ENCODE data around the gene GJD2. TPM values are rescaled to one million over a fixed set of nuclear protein-coding genes. Genes with fewer than 3 reads are reported as not detected.

The GJD2 gene
- total and polyA plus RNA-seq, 2 of the 13 experiments (the other 11 are each of a cell fraction or from before 2014, with no cell fraction given): not detected

- BruUV-seq (replicated peaks): no TSS peak
- no peak overlapping the region for H2AFZ ChIP-seq (ENCODE audit: low read length)
- H3K79me2 ChIP-seq (ENCODE audit: insufficient read depth, low read length): no peaks in the 10 kb centered on the region
- H3K4me1 ChIP-seq (ENCODE audit: insufficient read depth, low read length): no peaks in the 10 kb centered on the region
- POLR2A ChIA-PET: no interaction called here
- DNase-seq (ENCODE audit: low spot score): no peak
- 7% methylated on average over 2 of the region's 2 CpGs for WGBS (ENCODE audit: low lambda C conversion rate)
- CTCF ChIA-PET (ENCODE audit: low intra/inter-chr PET ratio, low total read pairs): no interaction called here
- H3K9me3 ChIP-seq (ENCODE audit: low read length): no peaks in the 10 kb centered on the region
- no peak overlapping the region for H3K27ac ChIP-seq (ENCODE audit: extremely low read length, insufficient read depth, low read length)
- in situ Hi-C loops (cut with HindIII; ENCODE audit: extremely low pct_ligation_motif_present, low pct_unique_long_range_greater_than_20kb) (no loop called here), intact Hi-C loops (cut with micrococcal nuclease; ENCODE audit: unreplicated experiment) (no loop called here)
- H3K27me3 ChIP-seq (ENCODE audit: control insufficient read depth in 1 of 2, insufficient read depth in 2 of 2, low read length in 2 of 2): peaks cover 3 to 7% of the 10 kb centered on the region in 2 experiments; a peak in 2 of 5 replicates
- H3K36me3 ChIP-seq (replicated peaks in 1 of 2; ENCODE audit: control insufficient read depth in 1 of 2, insufficient read depth in 2 of 2, low read length in 2 of 2): no peaks in the 10 kb centered on the region
- FAIRE-seq: no peak
- no peak for ATAC-seq
- H3K4me3 ChIP-seq (replicated peaks in 1 of 3; ENCODE audit: insufficient read depth in 1 of 3, low read depth in 2 of 3, low read length in 3 of 3): no peak overlapping the region
- H3K4me2 ChIP-seq (ENCODE audit: low read depth, low read length): no peak overlapping the region
- no peak overlapping the region for H3K9ac ChIP-seq (ENCODE audit: insufficient read depth, low read depth, low read length)
- H4K20me1 ChIP-seq (ENCODE audit: insufficient read depth, low read length): no peaks in the 10 kb centered on the region
- no peak for TF ChIP-seq DNMT1 (CRISPR knock-in tag; IDR thresholded peaks at IDR 0.05)
- TF ChIP-seq, protein P1, sequence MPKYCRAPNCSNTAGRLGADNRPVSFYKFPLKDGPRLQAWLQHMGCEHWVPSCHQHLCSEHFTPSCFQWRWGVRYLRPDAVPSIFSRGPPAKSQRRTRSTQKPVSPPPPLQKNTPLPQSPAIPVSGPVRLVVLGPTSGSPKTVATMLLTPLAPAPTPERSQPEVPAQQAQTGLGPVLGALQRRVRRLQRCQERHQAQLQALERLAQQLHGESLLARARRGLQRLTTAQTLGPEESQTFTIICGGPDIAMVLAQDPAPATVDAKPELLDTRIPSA (CRISPR knock-in tag; IDR thresholded peaks at IDR 0.05; ENCODE audit: borderline replicate concordance): no peak
- no peak for TF ChIP-seq ZNF33B (CRISPR knock-in tag; IDR thresholded peaks at IDR 0.05)
- no peak for TF ChIP-seq KDM5B (CRISPR knock-in tag; IDR thresholded peaks at IDR 0.05; ENCODE audit: borderline replicate concordance)
- TF ChIP-seq ZNF256 (CRISPR knock-in tag; conservative IDR thresholded peaks at IDR 0.05): no peak
- no peak for TF ChIP-seq POGZ (CRISPR knock-in tag; IDR thresholded peaks at IDR 0.05)
- no peak for TF ChIP-seq SRF (IDR thresholded peaks at IDR 0.05; ENCODE audit: low read depth, low read length)
- no peak for TF ChIP-seq ATF7 (IDR thresholded peaks at IDR 0.05)
- TF ChIP-seq ATF7 (CRISPR knock-in tag; IDR thresholded peaks at IDR 0.05): no peak
- TF ChIP-seq CBFB (CRISPR knock-in tag; IDR thresholded peaks at IDR 0.05): no peak
- no peak for TF ChIP-seq STAT6 (CRISPR knock-in tag; IDR thresholded peaks at IDR 0.05; ENCODE audit: borderline replicate concordance)
- TF ChIP-seq SRSF9 (IDR thresholded peaks at IDR 0.05; ENCODE audit: borderline replicate concordance, insufficient read depth, low read depth, low read length, poor library complexity, severe bottlenecking): no peak
- no peak for TF ChIP-seq SYNCRIP (IDR thresholded peaks at IDR 0.05; ENCODE audit: insufficient read depth, low read depth, low read length)
- TF ChIP-seq, protein P2, sequence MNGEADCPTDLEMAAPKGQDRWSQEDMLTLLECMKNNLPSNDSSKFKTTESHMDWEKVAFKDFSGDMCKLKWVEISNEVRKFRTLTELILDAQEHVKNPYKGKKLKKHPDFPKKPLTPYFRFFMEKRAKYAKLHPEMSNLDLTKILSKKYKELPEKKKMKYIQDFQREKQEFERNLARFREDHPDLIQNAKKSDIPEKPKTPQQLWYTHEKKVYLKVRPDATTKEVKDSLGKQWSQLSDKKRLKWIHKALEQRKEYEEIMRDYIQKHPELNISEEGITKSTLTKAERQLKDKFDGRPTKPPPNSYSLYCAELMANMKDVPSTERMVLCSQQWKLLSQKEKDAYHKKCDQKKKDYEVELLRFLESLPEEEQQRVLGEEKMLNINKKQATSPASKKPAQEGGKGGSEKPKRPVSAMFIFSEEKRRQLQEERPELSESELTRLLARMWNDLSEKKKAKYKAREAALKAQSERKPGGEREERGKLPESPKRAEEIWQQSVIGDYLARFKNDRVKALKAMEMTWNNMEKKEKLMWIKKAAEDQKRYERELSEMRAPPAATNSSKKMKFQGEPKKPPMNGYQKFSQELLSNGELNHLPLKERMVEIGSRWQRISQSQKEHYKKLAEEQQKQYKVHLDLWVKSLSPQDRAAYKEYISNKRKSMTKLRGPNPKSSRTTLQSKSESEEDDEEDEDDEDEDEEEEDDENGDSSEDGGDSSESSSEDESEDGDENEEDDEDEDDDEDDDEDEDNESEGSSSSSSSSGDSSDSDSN (CRISPR knock-in tag; IDR thresholded peaks at IDR 0.05): no peak
- TF ChIP-seq TP53 (CRISPR knock-in tag; conservative IDR thresholded peaks at IDR 0.05): no peak
- TF ChIP-seq ZNF83 (CRISPR knock-in tag; IDR thresholded peaks at IDR 0.05; ENCODE audit: borderline replicate concordance): no peak
- TF ChIP-seq ZNF891 (CRISPR knock-in tag; IDR thresholded peaks at IDR 0.05): no peak
- no peak for TF ChIP-seq GLI4 (CRISPR knock-in tag; IDR thresholded peaks at IDR 0.05; ENCODE audit: borderline replicate concordance)
- TF ChIP-seq ZNF335 (CRISPR knock-in tag; IDR thresholded peaks at IDR 0.05): no peak
- no peak for TF ChIP-seq KLF9 (CRISPR knock-in tag; IDR thresholded peaks at IDR 0.05; ENCODE audit: low read depth)
- no peak for TF ChIP-seq ZSCAN29 (CRISPR knock-in tag; conservative IDR thresholded peaks at IDR 0.05)
Observed at GRCh38 chr15:34739346-34739745, 15.5 kb downstream of the GJD2 start.
